GM19372 (cell line): ENCODE data around the gene KDELR3.

Experiments used
- ATAC-seq: cut with Tn5 transposase; IDR thresholded peaks from one replicate; pipeline ENCODE4 v1.9.1; 2021; ENCODE audit warnings: mild to moderate bottlenecking, low read depth, moderate library complexity; ENCODE audit not compliant: unreplicated experiment

Gene KDELR3

GRCh38 chr22:38467904-38468442 is at the start of gene KDELR3:
KDELR3 (plus strand) TSS chr22:38468096; CDS start chr22:38468234, 138 bp downstream.
- ATAC-seq, result peak; percentile 56

GRCh38 chr22:38418589-38418988 is 49.3 kb upstream of the KDELR3 start:
- no peak for ATAC-seq

- ATAC-seq, result no peak
Observed at GRCh38 chr22:38419121-38419857, 48.6 kb upstream of the KDELR3 start.

- no peak for ATAC-seq
Observed at GRCh38 chr22:38419858-38420160, 48.1 kb upstream of the KDELR3 start.

- ATAC-seq, result no peak
Observed at GRCh38 chr22:38420734-38421133, 47.2 kb upstream of the KDELR3 start.

GRCh38 chr22:38422611-38423511 is 45.0 kb upstream of the KDELR3 start:
- no peak for ATAC-seq

GRCh38 chr22:38423512-38424503 is 44.1 kb upstream of the KDELR3 start:
- ATAC-seq, result no peak

GRCh38 chr22:38424525-38425080 is 43.3 kb upstream of the KDELR3 start:
- no peak for ATAC-seq

GRCh38 chr22:38426628-38427027 is 41.3 kb upstream of the KDELR3 start:
- no peak for ATAC-seq

GRCh38 chr22:38427465-38427864 is 40.4 kb upstream of the KDELR3 start:
- no peak for ATAC-seq

- ATAC-seq, result no peak
Observed at GRCh38 chr22:38427940-38428339, 40.0 kb upstream of the KDELR3 start.

- ATAC-seq, result no peak
Observed at GRCh38 chr22:38428714-38429113, 39.2 kb upstream of the KDELR3 start.

- no peak for ATAC-seq
Observed at GRCh38 chr22:38429499-38430068, 38.3 kb upstream of the KDELR3 start.

GRCh38 chr22:38431266-38432010 is 36.5 kb upstream of the KDELR3 start:
- no peak for ATAC-seq

GRCh38 chr22:38432264-38432663 is 35.6 kb upstream of the KDELR3 start:
- ATAC-seq, result no peak

- no peak for ATAC-seq
Observed at GRCh38 chr22:38433871-38434270, 34.0 kb upstream of the KDELR3 start.

GRCh38 chr22:38435010-38435409 is 32.9 kb upstream of the KDELR3 start:
- no peak for ATAC-seq

- no peak for ATAC-seq
Observed at GRCh38 chr22:38435965-38436364, 31.9 kb upstream of the KDELR3 start.
